Subcutaneous adipose tissue (tissue), 4 donors: ENCODE measurements around the gene SMIM22. TPM values are rescaled to one million over a fixed set of nuclear protein-coding genes. Genes with fewer than 3 reads are reported as not detected.

ENCODE experiments used
- total RNA-seq, 4 donors: library from RNA; depleted of rRNA; stranded (reverse); fragments of >200 nt; gene quantifications; one replicate each; pipeline ENCODE4 v1.1.0, GENCODE V29; 2016
- TF ChIP-seq, protein P1 (sequence below): fragments of 450-650 bp; IDR thresholded peaks from one replicate; pipeline ENCODE4 v1.5.1; 2016; ENCODE audit warnings: low read depth, mild to moderate bottlenecking, control low read depth, antibody characterized with exemption, moderate library complexity

The SMIM22 gene
- total RNA-seq, 4 donors from 2014 or later, result not detected

DNA sequence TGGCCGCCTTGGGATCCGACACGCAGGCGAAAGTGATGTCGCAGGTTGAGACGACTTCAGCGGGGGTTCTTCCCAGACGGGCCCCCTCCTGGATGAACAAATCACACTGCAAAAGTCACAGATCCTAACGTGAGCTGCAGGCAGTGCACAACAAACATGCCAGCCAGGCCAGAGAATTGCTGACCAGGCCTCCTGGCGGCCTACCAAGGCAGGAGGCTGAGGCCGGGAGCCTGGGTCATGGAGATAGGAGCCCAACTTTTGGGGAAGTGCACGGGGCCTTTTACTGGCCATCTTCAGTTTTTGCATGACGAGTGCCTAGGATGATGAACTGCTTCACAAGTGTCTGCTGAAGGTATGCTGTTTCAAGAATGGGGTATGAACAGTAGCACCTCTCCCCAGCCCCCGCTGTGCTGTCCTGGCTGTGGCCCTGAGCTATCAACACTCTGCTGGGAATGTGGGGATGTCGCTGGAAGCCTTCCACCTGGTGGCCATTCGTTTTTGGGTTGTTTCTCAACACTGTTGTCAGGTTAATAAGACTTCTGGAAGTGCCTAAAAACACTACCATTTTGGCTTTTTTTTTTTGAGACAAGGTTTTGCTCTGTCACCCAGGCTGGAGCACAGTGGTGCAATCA is 19.5 kb downstream of the SMIM22 start:
- TF ChIP-seq, protein P1, sequence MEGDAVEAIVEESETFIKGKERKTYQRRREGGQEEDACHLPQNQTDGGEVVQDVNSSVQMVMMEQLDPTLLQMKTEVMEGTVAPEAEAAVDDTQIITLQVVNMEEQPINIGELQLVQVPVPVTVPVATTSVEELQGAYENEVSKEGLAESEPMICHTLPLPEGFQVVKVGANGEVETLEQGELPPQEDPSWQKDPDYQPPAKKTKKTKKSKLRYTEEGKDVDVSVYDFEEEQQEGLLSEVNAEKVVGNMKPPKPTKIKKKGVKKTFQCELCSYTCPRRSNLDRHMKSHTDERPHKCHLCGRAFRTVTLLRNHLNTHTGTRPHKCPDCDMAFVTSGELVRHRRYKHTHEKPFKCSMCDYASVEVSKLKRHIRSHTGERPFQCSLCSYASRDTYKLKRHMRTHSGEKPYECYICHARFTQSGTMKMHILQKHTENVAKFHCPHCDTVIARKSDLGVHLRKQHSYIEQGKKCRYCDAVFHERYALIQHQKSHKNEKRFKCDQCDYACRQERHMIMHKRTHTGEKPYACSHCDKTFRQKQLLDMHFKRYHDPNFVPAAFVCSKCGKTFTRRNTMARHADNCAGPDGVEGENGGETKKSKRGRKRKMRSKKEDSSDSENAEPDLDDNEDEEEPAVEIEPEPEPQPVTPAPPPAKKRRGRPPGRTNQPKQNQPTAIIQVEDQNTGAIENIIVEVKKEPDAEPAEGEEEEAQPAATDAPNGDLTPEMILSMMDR, result no peak

DNA sequence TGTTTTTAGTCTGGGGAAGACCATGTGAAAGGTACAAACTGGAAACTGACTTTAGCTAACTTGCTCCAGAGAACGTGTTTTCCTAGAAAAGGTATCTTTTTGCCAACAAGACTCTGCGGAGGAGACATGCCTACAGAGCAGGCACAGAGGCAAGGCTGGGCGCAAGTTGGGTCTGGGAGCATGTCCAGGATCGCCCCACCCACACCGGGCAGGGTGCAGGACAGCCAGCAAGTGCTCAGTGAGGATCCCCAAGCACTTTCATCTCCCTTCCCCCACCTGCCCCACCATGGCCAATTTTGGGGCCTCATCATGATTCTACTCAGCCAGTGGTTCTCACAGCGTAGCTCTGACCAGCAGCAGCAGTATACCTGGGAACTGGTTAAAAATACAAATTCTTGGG is 25.5 kb downstream of the SMIM22 start:
- TF ChIP-seq, protein P1, result no peak

DNA sequence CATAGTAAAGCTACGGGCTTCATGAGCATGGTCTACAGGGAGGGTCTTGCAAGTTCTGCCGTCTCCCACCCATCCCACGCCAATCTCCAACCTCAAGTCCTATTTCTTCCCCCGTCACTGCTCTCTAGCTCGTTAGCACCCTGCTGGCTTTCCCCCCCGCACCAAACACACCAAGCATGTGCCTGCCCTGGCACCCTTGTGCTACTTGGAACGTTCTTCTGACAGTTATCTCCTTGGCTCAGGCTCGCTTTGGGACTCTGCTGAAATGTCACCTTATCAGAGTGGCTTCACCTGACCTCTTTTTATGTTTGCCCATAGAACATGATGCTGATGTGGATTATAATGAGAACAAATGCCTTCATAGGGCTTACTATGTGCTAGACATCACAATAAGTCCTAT is 30.0 kb downstream of the SMIM22 start:
- TF ChIP-seq, protein P1, result no peak

DNA sequence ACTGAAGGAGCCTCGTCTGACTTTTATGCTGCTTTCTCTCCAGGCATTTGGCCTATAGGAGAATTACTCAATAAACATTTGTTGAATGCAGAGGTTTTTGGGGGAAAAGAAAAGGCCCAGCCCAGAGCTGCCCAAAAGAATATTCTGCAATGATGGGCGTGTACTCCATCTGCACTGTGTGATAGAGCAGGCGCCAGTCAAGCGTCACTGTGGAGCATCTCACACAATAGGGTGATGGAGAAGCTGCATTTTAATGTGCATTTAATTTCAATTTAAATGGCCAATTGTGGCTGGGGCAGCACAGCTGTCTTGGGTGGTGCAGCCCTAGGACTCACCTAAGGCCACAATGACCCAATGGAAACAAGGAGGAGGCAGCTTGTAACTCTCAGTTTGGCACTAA is 31.4 kb downstream of the SMIM22 start:
- TF ChIP-seq, protein P1, result no peak

DNA sequence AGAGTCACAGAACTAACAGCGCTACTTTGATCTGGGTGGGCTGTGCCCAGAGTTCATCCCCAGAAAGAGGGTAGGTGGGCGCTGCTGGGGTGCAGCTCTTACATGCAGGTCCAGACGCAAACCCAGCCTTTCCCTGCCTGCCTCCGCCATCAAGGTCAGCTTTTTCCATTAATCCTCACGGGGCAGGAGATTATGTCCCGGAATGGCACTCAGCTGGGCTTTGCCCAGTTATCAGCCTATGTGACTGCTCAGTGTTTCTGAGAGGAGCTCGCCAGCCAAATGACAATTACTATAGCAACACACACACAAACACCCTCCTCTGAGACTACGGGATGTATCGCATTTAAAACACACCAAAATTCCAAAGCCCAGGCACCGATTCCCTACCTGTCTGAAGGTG is 31.8 kb downstream of the SMIM22 start:
- TF ChIP-seq, protein P1, result no peak

DNA sequence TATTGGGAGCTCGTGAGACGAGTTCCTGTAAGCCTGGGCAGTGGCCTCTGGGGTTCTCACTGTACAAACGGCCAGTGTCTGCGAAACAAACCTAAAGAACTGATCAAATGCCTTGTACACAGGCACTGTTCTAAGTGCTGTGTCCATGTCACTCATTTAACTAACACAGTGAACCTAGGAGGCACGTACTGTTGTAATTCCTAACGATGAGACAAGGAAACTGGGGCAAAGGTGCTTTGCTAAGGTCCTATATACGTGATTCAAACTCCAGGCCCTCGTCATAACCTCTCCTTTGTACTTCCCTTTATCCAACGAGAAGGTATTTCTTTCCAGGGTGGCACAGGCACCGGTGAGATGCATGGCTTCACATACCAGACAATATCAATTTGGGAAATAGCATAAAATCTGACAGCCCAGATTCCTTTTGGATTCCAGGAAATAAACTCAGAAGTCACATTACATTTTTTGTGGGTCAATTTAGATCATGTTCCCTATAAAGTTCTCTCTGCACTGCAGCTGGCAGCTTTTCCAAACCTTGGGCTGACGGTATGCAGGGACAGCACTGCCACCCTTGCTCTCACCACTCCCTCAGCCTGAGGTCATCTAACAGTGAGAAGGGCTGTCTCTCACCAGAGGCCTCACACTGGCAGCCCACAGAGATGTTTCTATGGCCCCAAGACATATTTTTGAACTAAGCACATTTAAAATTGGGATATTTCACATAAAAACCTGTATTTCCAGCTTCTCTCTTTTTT is 33.6 kb downstream of the SMIM22 start:
- TF ChIP-seq, protein P1, result no peak

DNA sequence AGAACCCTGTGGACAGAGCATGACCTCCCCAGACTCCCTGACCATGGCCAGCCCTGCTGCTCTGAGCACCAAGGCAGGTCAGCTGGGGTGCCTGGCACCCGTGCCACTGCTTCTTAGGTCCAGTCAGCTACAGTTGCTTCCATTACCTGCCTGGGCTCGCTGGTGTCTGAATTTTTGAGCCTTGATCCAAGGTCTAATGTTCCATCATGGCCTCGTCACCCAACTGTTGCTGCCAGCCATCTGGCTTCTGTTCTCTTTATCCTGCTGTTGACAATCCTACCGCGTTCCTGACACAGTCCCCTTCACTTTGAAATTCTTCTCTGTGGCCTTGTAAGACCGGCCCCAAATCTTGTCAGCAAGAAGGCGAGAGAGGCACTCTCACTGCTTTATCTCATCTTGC is 35.2 kb downstream of the SMIM22 start:
- TF ChIP-seq, protein P1, result no peak
